ENCODE data around the gene ENPEP. TPM values are rescaled to one million over a fixed set of nuclear protein-coding genes. Genes with fewer than 3 reads are reported as not detected.

ENPEP gene
- total and polyA plus RNA-seq, 2 of the 13 experiments (the other 11 are each of a cell fraction or from before 2014, with no cell fraction given) = not detected

- TF ChIP-seq HMG20A (CRISPR knock-in tag; IDR thresholded peaks at IDR 0.05; ENCODE audit: borderline replicate concordance) = no peak
- no peak for TF ChIP-seq PRDM4 (CRISPR knock-in tag; IDR thresholded peaks at IDR 0.05; ENCODE audit: borderline replicate concordance)
- TF ChIP-seq MTA1 (CRISPR knock-in tag; IDR thresholded peaks at IDR 0.05; ENCODE audit: borderline replicate concordance) = no peak
- TF ChIP-seq ZNF280B (CRISPR knock-in tag; IDR thresholded peaks at IDR 0.05; ENCODE audit: borderline replicate concordance) = no peak
- TF ChIP-seq FOSL2 (CRISPR knock-in tag; IDR thresholded peaks at IDR 0.05) = no peak
- no peak for TF ChIP-seq GPN1 (CRISPR knock-in tag; IDR thresholded peaks at IDR 0.05; ENCODE audit: borderline replicate concordance)
- no peak for TF ChIP-seq NFRKB (IDR thresholded peaks at IDR 0.05)
- no peak for TF ChIP-seq HOXA5 (CRISPR knock-in tag; IDR thresholded peaks at IDR 0.05)
- no peak for TF ChIP-seq MTF1 (CRISPR knock-in tag; IDR thresholded peaks at IDR 0.05)
- TF ChIP-seq TFE3 (CRISPR knock-in tag; IDR thresholded peaks at IDR 0.05) = no peak
- no peak for TF ChIP-seq FOXC1 (CRISPR knock-in tag; IDR thresholded peaks at IDR 0.05; ENCODE audit: borderline replicate concordance)
- no peak for TF ChIP-seq FOXO4 (CRISPR knock-in tag; conservative IDR thresholded peaks at IDR 0.05)
- no peak for TF ChIP-seq NR3C1 (CRISPR knock-in tag; IDR thresholded peaks at IDR 0.05)
- TF ChIP-seq SOX13 (IDR thresholded peaks at IDR 0.05) = no peak
- TF ChIP-seq SOX13 (CRISPR knock-in tag; conservative IDR thresholded peaks at IDR 0.05 in 1 of 2, IDR thresholded peaks at IDR 0.05 in 1 of 2) = no peak
- TF ChIP-seq KAT8 (CRISPR knock-in tag; IDR thresholded peaks at IDR 0.05) = no peak
- TF ChIP-seq HIVEP1 (CRISPR knock-in tag; IDR thresholded peaks at IDR 0.05) = no peak
Measured at GRCh38 chr4:110499126-110499525, 23.2 kb downstream of the ENPEP start.

More at GRCh38 chr4:110499126-110499525, 23.2 kb downstream of the ENPEP start:
- Histone ChIP-seq H3K36me3 (replicated peaks in 1 of 2; ENCODE audit: control insufficient read depth in 1 of 2, insufficient read depth in 2 of 2, low read length in 2 of 2) (no peaks in the 10 kb centered on the region), H3K79me2 (ENCODE audit: insufficient read depth, low read length) (no peaks in the 10 kb centered on the region), H2AFZ (ENCODE audit: low read length) (no peak overlapping the region), H3K27me3 (ENCODE audit: control insufficient read depth in 1 of 2, insufficient read depth in 2 of 2, low read length in 2 of 2) (no peaks in the 10 kb centered on the region), H3K9ac (ENCODE audit: insufficient read depth, low read depth, low read length) (no peak overlapping the region), H3K4me1 (ENCODE audit: insufficient read depth, low read length) (no peaks in the 10 kb centered on the region), H3K4me2 (ENCODE audit: low read depth, low read length) (no peak overlapping the region), H4K20me1 (ENCODE audit: insufficient read depth, low read length) (no peaks in the 10 kb centered on the region), H3K27ac (ENCODE audit: extremely low read length, insufficient read depth, low read length) (no peak overlapping the region), H3K9me3 (ENCODE audit: low read length) (no peaks in the 10 kb centered on the region), H3K4me3 (replicated peaks in 1 of 3; ENCODE audit: insufficient read depth in 1 of 3, low read depth in 2 of 3, low read length in 3 of 3) (no peak overlapping the region)
- in situ Hi-C loops (cut with HindIII; ENCODE audit: extremely low pct_ligation_motif_present, low pct_unique_long_range_greater_than_20kb) (no loop called here), intact Hi-C loops (cut with micrococcal nuclease; ENCODE audit: unreplicated experiment) (no loop called here)
- POLR2A ChIA-PET = no interaction called here
- no peak for FAIRE-seq
- ATAC-seq = no peak
- WGBS (ENCODE audit: low lambda C conversion rate) = 2% methylated on average over 4 of the region's 4 CpGs
- DNase-seq (ENCODE audit: low spot score) = no peak
- CTCF ChIA-PET (ENCODE audit: low intra/inter-chr PET ratio, low total read pairs) = no interaction called here
- BruUV-seq (replicated peaks) = no TSS peak

Measured in HepG2 (cell line).